T-helper 1 cell treated with Interleukin-12 subunit alpha and Interleukin-12 subunit beta and Interleukin-4 antibody, amounts not matched to agents 30 ng/mL and 1 ng/mL, for 36 hours (primary cell): ENCODE measurements around the gene ARL3. TPM values are rescaled to one million over a fixed set of nuclear protein-coding genes. Genes with fewer than 3 reads are reported as not detected.

Experiments
- intact Hi-C: fragments of 100-400 bp; cut with micrococcal nuclease; formaldehyde crosslinking; loops from one replicate; pipeline ENCODE4 v1.15.1; 2024
- total RNA-seq: library from RNA; stranded (reverse); gene quantifications from 2 replicates; pipeline ENCODE4 v1.2.3, GENCODE V29; 2022

Gene ARL3
- total RNA-seq, 1 donor from 2014 or later, result 4.0 TPM

DNA sequence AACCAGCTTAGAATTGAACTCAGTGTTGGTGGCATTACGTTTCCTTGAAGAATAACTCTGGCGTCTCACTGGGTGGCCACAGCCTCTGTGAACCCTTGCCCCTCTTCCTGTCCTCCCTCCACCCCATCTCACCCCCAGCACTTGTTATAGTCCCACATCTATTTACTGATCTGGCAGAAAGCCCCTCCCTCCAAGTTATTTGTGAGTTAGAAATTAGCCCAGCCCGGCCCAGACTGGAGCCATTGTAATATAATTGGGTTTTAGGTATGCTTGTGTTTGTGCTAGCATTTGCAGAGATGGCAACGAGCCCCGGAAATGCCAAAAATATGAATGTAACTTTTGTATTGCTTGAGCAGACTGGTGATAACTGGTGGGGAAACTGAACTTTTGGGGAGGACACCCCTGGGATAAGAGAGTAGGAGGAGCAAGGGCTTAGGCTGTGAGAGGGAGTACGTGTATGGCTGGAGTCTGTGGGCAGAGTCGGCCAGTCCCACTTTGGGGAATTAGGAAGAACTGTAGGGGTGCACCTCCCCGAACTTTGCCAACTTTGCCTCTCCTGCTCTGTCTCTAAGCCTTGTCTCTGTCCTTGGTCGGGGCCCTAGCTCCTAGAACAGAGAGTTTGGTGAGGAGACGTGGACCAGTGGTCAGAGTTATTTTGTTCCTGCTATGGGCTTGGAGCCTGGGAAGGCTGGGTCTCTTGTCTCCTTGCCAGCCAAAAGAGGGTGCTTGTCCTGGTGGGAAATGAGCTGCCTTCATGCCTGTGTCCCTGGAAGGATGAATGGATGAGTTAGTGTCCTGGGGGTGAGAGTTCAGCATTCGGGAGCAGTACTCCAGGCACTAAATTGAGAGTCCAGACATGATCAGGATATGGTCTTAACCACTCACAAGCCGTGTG, 89.2 kb downstream of the ARL3 start:
- intact Hi-C loops, result no loop called here

- intact Hi-C loops, result no loop called here
Observed at GRCh38 chr10:102624094-102624493, 90.1 kb downstream of the ARL3 start.

Other genes with a start within 250 kb of the ARL3 start
- 72.4 and 74.9 TPM in 2 replicates for gene ACTR1A, start 211.7 kb downstream of the ARL3 start, total RNA-seq
- gene SUFU, start 210.4 kb downstream of the ARL3 start, total RNA-seq, result 12.9 and 13.3 TPM in 2 replicates
- gene TRIM8, start 69.9 kb downstream of the ARL3 start, total RNA-seq, result 55.1 and 57.5 TPM in 2 replicates
- gene SFXN2, start 239 bp upstream of the ARL3 start, total RNA-seq, result 20.9 and 25.6 TPM in 2 replicates
- gene WBP1L, start 29.6 kb upstream of the ARL3 start, total RNA-seq, result 35.2 and 35.9 TPM in 2 replicates
- not detected in 2 replicates for gene CYP17A1, start 123.0 kb upstream of the ARL3 start, total RNA-seq
- 12.0 and 15.0 TPM in 2 replicates for gene BORCS7, start 139.9 kb upstream of the ARL3 start, total RNA-seq
- gene AS3MT, start 155.1 kb upstream of the ARL3 start, total RNA-seq, result 0.12 TPM in 1 of 2 replicates, not detected in the other
- gene CNNM2, start 203.9 kb upstream of the ARL3 start, total RNA-seq, result 6.8 and 8.6 TPM in 2 replicates